ENCODE measurements around the gene C21orf58. TPM values are rescaled to one million over a fixed set of nuclear protein-coding genes. Genes with fewer than 3 reads are reported as not detected.

The C21orf58 gene
- total RNA-seq, 1 experiment from 2014 or later = 12.7 TPM

GRCh38 chr21:46273341-46273740, 50.3 kb downstream of the C21orf58 start:
- POLR2A ChIA-PET = no interaction called here
- H3K36me3 ChIP-seq (ENCODE audit: control insufficient read depth, insufficient read depth, low read length) = peaks cover 12% of the 10 kb centered on the region; the same call in 1 of the 2 replicates
- no peaks in the 10 kb centered on the region for H3K9me3 ChIP-seq (ENCODE audit: control insufficient read depth, insufficient read depth, low read depth, low read length)

GRCh38 chr21:46269466-46269865, 54.2 kb downstream of the C21orf58 start:
- Histone ChIP-seq H3K27me3 (ENCODE audit: control insufficient read depth, insufficient read depth, low read length) (no peaks in the 10 kb centered on the region), H3K4me1 (ENCODE audit: control insufficient read depth, insufficient read depth, low read length) (peaks cover 19% of the 10 kb centered on the region), H3K36me3 (ENCODE audit: control insufficient read depth, insufficient read depth, low read length) (peaks cover 6% of the 10 kb centered on the region; the same call in 1 of the 2 replicates), H3K27ac (ENCODE audit: low read length) (peak overlapping the region; percentile 52), H3K4me3 (ENCODE audit: low read depth in 2 of 2, low read length in 2 of 2) (no peak overlapping the region), H3K9me3 (ENCODE audit: control insufficient read depth, insufficient read depth, low read depth, low read length) (no peaks in the 10 kb centered on the region)
- DNase-seq (ENCODE audit: low read depth, low spot score) (peak; percentile 48), ATAC-seq (peak; percentile 93)
- TF ChIP-seq CTCF (IDR thresholded peaks at IDR 0.05) (no peak), POLR2AphosphoS5 (IDR thresholded peaks at IDR 0.05; ENCODE audit: low read depth, low read length) (no peak; the same call in 1 of the 2 replicates), TCF7L2 (IDR thresholded peaks at IDR 0.05; ENCODE audit: low read depth, low read length) (no peak), SIN3A (IDR thresholded peaks at IDR 0.05; ENCODE audit: borderline replicate concordance, insufficient read depth, low read depth, low read length) (no peak), REST (IDR thresholded peaks at IDR 0.05; ENCODE audit: insufficient read depth in 1 of 2, low read depth in 2 of 2, low read length in 1 of 2) (no peak)
- CTCF ChIA-PET = no interaction called here
- in situ Hi-C loops (cut with HindIII; ENCODE audit: low pct_unique_long_range_greater_than_20kb, low sequenced_read_pairs) (no loop called here), intact Hi-C loops (cut with micrococcal nuclease; ENCODE audit: unreplicated experiment) (no loop called here)
- POLR2A ChIA-PET = no interaction called here
- TSS peak; percentile 27 for BruUV-seq (replicated peaks)

More at GRCh38 chr21:46273341-46273740, 50.3 kb downstream of the C21orf58 start:
- no peak for ATAC-seq
- CTCF ChIA-PET = no interaction called here
- no TSS peak for BruUV-seq (replicated peaks)
- Histone ChIP-seq H3K4me1 (ENCODE audit: control insufficient read depth, insufficient read depth, low read length) (peaks cover 16% of the 10 kb centered on the region), H3K27me3 (ENCODE audit: control insufficient read depth, insufficient read depth, low read length) (no peaks in the 10 kb centered on the region), H3K27ac (ENCODE audit: low read length) (no peak overlapping the region), H3K4me3 (ENCODE audit: low read depth in 2 of 2, low read length in 2 of 2) (no peak overlapping the region)
- intact Hi-C loops (cut with micrococcal nuclease; ENCODE audit: unreplicated experiment) = no loop called here
- DNase-seq (ENCODE audit: low read depth, low spot score) = no peak
- in situ Hi-C loops (cut with HindIII; ENCODE audit: low pct_unique_long_range_greater_than_20kb, low sequenced_read_pairs) = no loop called here
- no peak for TF ChIP-seq REST (IDR thresholded peaks at IDR 0.05; ENCODE audit: insufficient read depth in 1 of 2, low read depth in 2 of 2, low read length in 1 of 2)
- no peak for TF ChIP-seq TCF7L2 (IDR thresholded peaks at IDR 0.05; ENCODE audit: low read depth, low read length)
- TF ChIP-seq CTCF (IDR thresholded peaks at IDR 0.05) = no peak
- TF ChIP-seq POLR2AphosphoS5 (IDR thresholded peaks at IDR 0.05; ENCODE audit: low read depth, low read length) = no peak

Measured in Panc1 (cell line).